MM.1S (cell line): ENCODE measurements around the gene PTGR3.

Source experiments
- DNase-seq: peaks from one replicate; pipeline ENCODE4 v3.0.0-alpha.2; 2015
- H2AFZ ChIP-seq: fragments of 300-600 bp; sonication (generic); 2 replicates; pipeline ENCODE4 v1.6.0; 2016; ENCODE audit warnings: antibody characterized with exemption, low read length
- H3F3A ChIP-seq: fragments of 300-600 bp; sonication (generic); 2 replicates; pipeline ENCODE4 v1.6.1; 2016; ENCODE audit warnings: mild to moderate bottlenecking, antibody characterized with exemption, low read length, moderate library complexity, mixed read lengths; ENCODE audit not compliant: insufficient read depth
- H3K27ac ChIP-seq: fragments of 300-600 bp; sonication (generic); 2 replicates; pipeline ENCODE4 v1.5.1; 2016; ENCODE audit warnings: mild to moderate bottlenecking, low read length
- H3K27me3 ChIP-seq: fragments of 300-600 bp; sonication (generic); replicated peaks from 2 replicates; pipeline ENCODE4 v1.6.0; 2016; ENCODE audit warnings: low read length; ENCODE audit not compliant: insufficient read depth
- H3K36me3 ChIP-seq: fragments of 300-600 bp; sonication (generic); replicated peaks from 2 replicates; pipeline ENCODE4 v1.6.1; 2016; ENCODE audit warnings: mild to moderate bottlenecking, low read length, mixed read lengths; ENCODE audit not compliant: insufficient read depth
- H3K4me1 ChIP-seq: fragments of 300-600 bp; sonication (generic); 2 replicates; pipeline ENCODE4 v1.6.1; 2016; ENCODE audit warnings: low read length, mixed read lengths
- H3K4me2 ChIP-seq: fragments of 300-600 bp; sonication (generic); 2 replicates; pipeline ENCODE4 v1.6.0; 2016; ENCODE audit warnings: low read depth, low read length
- H3K4me3 ChIP-seq: fragments of 300-600 bp; sonication (generic); 2 replicates; pipeline ENCODE4 v1.5.1; 2016; ENCODE audit warnings: low read length, mixed read lengths
- H3K79me2 ChIP-seq: fragments of 300-600 bp; sonication (generic); 2 replicates; pipeline ENCODE4 v1.6.1; 2016; ENCODE audit warnings: mixed run types, low read length, mixed read lengths
- H3K9ac ChIP-seq: fragments of 300-600 bp; sonication (generic); 2 replicates; pipeline ENCODE4 v1.6.1; 2016; ENCODE audit warnings: low read length, mixed read lengths
- H3K9me2 ChIP-seq: fragments of 300-600 bp; sonication (generic); replicated peaks from 2 replicates; pipeline ENCODE4 v1.6.1; 2016; ENCODE audit warnings: mild to moderate bottlenecking, low read length, mixed read lengths; ENCODE audit not compliant: insufficient read depth
- H3K9me3 ChIP-seq: fragments of 300-600 bp; sonication (generic); replicated peaks from 2 replicates; pipeline ENCODE4 v1.6.1; 2016; ENCODE audit warnings: mild to moderate bottlenecking, low read length, mixed read lengths; ENCODE audit not compliant: insufficient read depth
- H4K20me1 ChIP-seq: fragments of 300-600 bp; sonication (generic); 2 replicates; pipeline ENCODE4 v1.6.1; 2016; ENCODE audit warnings: mild to moderate bottlenecking, low read length, moderate library complexity, mixed read lengths; ENCODE audit not compliant: insufficient read depth
- EZH2 ChIP-seq: fragments of 300-600 bp; sonication (generic); optimal IDR thresholded peaks from 2 replicates; pipeline ENCODE3; 2017; ENCODE audit warnings: low read depth, mild to moderate bottlenecking, antibody characterized with exemption, low read length, mixed read lengths
- EZH2phosphoT487 ChIP-seq: fragments of 300-600 bp; sonication (generic); IDR thresholded peaks from 2 replicates; pipeline ENCODE4 v1.6.1; 2018; ENCODE audit warnings: antibody characterized with exemption, low read length
- TF ChIP-seq, protein P1 (sequence below): fragments of 300-600 bp; sonication (generic); IDR thresholded peaks from 2 replicates; pipeline ENCODE4 v1.5.1; 2016; ENCODE audit warnings: antibody characterized with exemption, low read length, mixed read lengths

Gene PTGR3

GRCh38 chr18:75167137-75167536 is 41.8 kb downstream of the PTGR3 start:
- no peak overlapping the region for H3K9ac ChIP-seq
- no peaks in the 10 kb centered on the region for H3K27me3 ChIP-seq
- no peak overlapping the region for H3K4me2 ChIP-seq
- H3K36me3 ChIP-seq = no peaks in the 10 kb centered on the region
- no peaks in the 10 kb centered on the region for H4K20me1 ChIP-seq
- no peak for DNase-seq
- TF ChIP-seq, protein P1, sequence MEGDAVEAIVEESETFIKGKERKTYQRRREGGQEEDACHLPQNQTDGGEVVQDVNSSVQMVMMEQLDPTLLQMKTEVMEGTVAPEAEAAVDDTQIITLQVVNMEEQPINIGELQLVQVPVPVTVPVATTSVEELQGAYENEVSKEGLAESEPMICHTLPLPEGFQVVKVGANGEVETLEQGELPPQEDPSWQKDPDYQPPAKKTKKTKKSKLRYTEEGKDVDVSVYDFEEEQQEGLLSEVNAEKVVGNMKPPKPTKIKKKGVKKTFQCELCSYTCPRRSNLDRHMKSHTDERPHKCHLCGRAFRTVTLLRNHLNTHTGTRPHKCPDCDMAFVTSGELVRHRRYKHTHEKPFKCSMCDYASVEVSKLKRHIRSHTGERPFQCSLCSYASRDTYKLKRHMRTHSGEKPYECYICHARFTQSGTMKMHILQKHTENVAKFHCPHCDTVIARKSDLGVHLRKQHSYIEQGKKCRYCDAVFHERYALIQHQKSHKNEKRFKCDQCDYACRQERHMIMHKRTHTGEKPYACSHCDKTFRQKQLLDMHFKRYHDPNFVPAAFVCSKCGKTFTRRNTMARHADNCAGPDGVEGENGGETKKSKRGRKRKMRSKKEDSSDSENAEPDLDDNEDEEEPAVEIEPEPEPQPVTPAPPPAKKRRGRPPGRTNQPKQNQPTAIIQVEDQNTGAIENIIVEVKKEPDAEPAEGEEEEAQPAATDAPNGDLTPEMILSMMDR = no peak
- TF ChIP-seq EZH2phosphoT487 (no peak), EZH2 (no peak)
- no peak overlapping the region for H3K27ac ChIP-seq
- H3K79me2 ChIP-seq = no peaks in the 10 kb centered on the region
- no peak overlapping the region for H3K4me3 ChIP-seq
- H3K4me1 ChIP-seq = no peaks in the 10 kb centered on the region
- H3F3A ChIP-seq = no peaks in the 10 kb centered on the region
- no peaks in the 10 kb centered on the region for H3K9me2 ChIP-seq
- H2AFZ ChIP-seq = no peak overlapping the region
- no peaks in the 10 kb centered on the region for H3K9me3 ChIP-seq

GRCh38 chr18:75165926-75166325 is 43.0 kb downstream of the PTGR3 start:
- no peaks in the 10 kb centered on the region for H3K36me3 ChIP-seq
- H2AFZ ChIP-seq = no peak overlapping the region
- DNase-seq = no peak
- no peak overlapping the region for H3K9ac ChIP-seq
- TF ChIP-seq EZH2phosphoT487 (no peak), EZH2 (no peak)
- TF ChIP-seq, protein P1 = no peak
- H3K4me1 ChIP-seq = no peaks in the 10 kb centered on the region
- no peaks in the 10 kb centered on the region for H3K9me2 ChIP-seq
- H3K27me3 ChIP-seq = no peaks in the 10 kb centered on the region
- H3K79me2 ChIP-seq = no peaks in the 10 kb centered on the region
- H3K27ac ChIP-seq = no peak overlapping the region
- no peak overlapping the region for H3K4me3 ChIP-seq
- H3F3A ChIP-seq = no peaks in the 10 kb centered on the region
- no peak overlapping the region for H3K4me2 ChIP-seq
- H3K9me3 ChIP-seq = no peaks in the 10 kb centered on the region
- H4K20me1 ChIP-seq = no peaks in the 10 kb centered on the region

- H3K4me2 ChIP-seq = no peak overlapping the region
- H3K27me3 ChIP-seq = no peaks in the 10 kb centered on the region
- TF ChIP-seq EZH2 = no peak
- no peak for TF ChIP-seq EZH2phosphoT487
- TF ChIP-seq, protein P1 = no peak
Observed at GRCh38 chr18:75164479-75164878, 44.5 kb downstream of the PTGR3 start.

More at GRCh38 chr18:75164479-75164878, 44.5 kb downstream of the PTGR3 start:
- no peak overlapping the region for H2AFZ ChIP-seq
- H3K9ac ChIP-seq = no peak overlapping the region
- H3K79me2 ChIP-seq = no peaks in the 10 kb centered on the region
- DNase-seq = no peak
- H3F3A ChIP-seq = no peaks in the 10 kb centered on the region
- no peaks in the 10 kb centered on the region for H3K4me1 ChIP-seq
- H3K36me3 ChIP-seq = no peaks in the 10 kb centered on the region
- no peak overlapping the region for H3K27ac ChIP-seq
- no peaks in the 10 kb centered on the region for H4K20me1 ChIP-seq
- H3K9me3 ChIP-seq = no peaks in the 10 kb centered on the region
- H3K9me2 ChIP-seq = no peaks in the 10 kb centered on the region
- H3K4me3 ChIP-seq = no peak overlapping the region
